HG03521 (cell line): ENCODE data around the gene CDKN1C.
A peak's percentile ranks its signal among the peaks of the same experiment; 100 is the strongest.

Source experiments
- ATAC-seq: cut with Tn5 transposase; IDR thresholded peaks from one replicate; pipeline ENCODE4 v1.9.1; 2021; ENCODE audit warnings: mild to moderate bottlenecking, moderate library complexity; ENCODE audit not compliant: unreplicated experiment

The CDKN1C gene

DNA sequence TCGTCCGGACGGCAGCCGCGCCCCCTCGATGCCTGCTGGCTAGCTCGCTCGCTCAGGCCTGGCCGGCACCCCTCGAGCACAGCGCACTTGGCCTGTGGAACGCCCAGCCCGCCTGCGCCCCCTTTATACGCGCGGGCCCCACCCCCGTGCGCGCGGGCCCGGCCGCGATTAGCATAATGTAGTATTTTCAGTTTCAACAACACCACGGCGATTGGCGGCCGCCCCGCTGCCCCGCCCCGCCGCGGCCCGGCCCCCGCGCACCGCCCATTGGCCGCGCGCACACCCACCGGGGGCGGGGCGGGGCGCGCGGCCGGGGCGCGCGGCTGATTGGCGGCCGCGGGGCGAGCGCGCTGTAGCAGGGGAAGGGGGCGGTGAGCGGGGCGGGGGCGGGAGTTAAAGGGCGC, at the start of gene CDKN1C:
Gene CDKN1C (minus strand): TSS at position 98 of the 404 bp plus-strand sequence. CDS start 319 bp downstream, outside the sequence.
- peak; percentile 74 for ATAC-seq

DNA sequence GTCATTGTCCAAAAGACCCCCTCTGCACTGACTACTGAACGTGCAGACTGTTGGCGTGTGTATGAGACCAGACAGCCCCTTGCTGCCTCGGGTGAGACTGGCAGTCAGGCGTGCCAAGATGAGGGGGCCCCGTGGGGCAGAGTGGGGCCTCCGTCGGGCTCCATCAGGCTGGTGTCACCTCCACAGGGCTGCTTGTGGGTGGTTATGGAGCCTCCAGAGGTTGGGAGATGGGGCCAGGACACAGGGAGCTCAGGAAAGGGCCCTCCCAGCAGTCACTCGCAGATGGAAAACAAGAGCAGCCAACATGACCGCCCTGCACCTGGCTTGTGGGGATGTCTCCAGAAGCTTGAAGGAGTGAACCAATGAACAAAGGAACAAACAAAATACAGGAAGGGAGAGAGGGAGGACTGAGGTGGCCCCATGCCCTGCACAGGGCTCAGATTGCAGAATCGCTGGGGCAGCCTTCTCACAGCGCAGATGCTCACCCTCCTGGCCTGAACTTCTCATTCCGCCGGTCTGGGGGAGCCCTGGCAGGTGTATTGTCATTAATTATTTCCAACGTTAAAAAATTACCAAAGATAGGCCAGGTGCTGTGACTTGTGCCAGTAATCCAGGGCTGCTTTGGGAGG, 49.1 kb upstream of the CDKN1C start:
- no peak for ATAC-seq

- no peak for ATAC-seq
Measured at GRCh38 chr11:2934021-2934550, 48.5 kb upstream of the CDKN1C start.

DNA sequence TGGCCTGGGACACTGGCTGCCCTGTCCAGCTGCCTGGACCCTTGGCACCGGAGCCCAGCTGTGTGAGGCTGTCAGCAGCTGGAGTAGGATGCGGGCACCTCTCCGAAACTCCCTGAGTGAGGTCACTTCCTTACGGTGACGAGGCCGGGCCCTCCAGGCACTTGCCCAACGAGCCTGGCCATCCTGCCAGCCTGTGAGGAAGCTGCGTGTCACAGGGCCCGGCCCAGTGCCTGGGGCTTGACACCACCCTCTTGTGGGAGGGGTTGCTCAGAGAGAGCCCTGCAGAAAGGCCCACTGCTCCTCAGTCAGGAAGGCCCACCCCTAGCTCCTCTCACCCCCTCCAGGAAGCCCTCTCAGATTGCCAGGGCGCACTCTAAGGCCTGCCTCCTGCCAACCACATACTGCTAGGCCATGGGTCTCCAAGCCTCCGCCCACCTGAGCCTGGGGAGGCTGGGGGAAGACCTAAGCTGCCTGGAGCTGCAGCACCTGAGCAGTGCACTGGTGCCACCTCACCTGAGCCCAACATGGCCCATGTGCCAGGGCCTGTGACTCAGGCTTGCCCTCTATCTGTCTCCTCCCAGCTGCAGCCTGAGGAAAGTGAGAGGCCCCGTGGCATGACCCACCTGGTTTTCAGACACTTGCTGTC, 47.9 kb upstream of the CDKN1C start:
- ATAC-seq: no peak

DNA sequence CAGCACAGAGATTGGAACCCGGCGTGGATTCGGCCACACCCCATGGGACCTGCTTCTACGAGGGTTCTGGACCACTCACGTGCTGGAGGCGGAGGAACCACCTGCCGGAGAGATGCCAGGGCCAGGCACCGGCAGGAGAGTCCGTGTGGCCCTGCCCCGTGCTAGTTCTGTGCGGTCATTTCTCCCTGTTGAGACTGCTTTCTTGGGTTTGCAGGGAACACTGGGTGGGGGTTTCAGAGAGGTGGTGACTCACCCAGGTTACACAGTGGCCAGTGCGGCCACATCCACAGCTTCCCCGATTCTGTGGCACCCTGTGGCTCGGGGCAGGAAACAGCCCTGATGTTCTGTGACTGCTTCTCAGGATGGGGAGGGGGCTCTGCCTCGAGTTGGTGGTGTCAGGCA, 47.3 kb upstream of the CDKN1C start:
- ATAC-seq: no peak

DNA sequence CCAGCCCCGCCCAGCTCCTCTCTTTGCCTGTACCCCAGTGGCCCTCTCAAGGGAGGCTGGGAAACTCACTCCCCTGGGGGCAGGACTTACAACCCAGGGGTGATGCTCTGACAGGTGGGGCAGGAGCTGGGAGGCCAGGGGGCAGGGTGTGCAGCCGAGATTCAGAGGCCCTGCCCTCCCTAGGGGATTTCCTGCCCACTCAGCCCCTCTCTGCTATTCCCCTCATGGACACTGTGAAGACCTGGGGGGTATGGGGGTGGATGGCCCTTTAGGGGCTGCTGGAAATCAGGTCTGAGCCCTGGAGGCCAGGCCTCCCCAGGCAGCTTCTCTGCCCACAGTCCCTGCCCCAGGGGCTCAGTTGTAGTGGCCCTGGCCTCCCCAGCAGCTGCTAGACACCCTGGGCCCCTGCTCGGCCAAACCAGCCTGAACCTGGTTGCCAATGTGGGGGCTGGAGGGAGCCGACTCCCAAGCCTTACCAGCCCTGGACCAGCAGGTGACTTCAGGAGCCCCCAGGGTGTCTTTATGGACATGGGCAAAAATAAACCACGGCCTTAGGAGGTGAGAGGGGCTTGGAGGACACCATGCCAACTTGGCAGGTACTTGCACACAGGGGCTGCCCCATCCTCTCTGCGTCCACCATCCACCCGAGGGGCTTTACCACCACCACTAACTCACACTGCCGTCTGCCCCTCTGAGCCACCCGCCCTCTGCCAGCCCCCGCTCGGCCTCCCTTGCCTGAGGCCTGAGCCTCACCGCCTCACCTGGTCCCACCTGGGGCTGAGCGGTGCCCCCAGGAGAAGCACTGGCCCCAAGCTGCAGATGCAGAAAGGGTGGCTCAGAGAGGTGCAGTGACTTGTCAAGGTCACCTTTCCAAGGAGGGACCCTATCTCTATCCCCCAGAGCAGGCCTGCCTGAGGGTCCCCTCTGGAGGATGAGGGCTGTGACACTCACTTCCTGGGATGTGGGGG, 46.5 kb upstream of the CDKN1C start:
- no peak for ATAC-seq

DNA sequence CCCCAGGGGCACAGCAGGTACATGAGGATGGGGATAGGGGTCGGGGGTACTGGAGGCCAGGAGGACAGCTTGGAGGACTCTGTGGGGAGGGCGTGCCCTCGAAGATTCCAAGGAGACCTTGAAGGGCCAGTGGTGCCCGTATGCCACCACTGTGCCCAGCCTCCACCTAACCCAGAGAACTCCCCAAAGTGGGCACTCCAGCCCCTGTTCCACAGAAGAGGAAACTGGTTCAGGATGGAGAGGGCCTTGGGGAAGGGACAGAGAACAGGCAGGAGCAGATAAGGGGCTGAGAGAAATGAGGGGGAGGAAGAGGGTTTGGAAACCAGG, 45.8 kb upstream of the CDKN1C start:
- ATAC-seq: no peak

DNA sequence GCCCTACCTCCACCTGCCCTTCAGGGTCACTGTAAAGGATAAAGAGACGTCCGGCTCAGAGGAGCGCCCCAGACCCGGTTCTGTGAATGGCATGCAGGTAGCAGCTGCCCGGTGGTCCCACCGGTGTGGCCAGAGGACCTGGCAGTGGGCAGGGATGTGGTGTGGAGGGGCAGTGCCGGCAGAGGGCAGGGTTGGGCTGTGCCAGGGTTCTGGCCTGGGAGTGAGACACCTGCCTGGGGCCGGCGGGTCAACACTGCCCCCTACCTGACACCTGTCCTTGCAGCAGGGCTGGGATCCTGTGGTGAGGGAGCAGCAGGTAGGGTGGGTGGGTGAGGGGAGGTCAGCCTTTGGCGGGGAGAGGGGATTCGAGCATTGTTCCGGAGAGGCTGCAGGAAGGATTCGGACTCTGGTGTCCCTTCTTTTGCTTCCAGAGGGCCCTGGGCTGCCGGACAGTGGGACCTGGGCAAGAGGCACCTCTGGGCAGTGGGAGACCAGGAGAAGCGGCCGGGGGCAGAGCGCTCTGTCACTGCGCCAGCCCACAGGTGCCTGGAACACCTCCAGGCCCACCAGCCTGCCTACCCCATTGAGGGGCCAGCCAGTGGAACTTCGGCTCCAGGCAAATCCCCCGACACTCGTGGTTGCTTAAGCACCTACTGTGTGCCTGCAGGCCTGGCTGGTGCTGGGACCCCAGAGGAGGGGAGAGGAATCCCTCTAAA, 45.3 kb upstream of the CDKN1C start:
- ATAC-seq: no peak

GRCh38 chr11:2929950-2930703, 44.6 kb upstream of the CDKN1C start:
- ATAC-seq: no peak

GRCh38 chr11:2929531-2929949, 44.0 kb upstream of the CDKN1C start:
- ATAC-seq: no peak

DNA sequence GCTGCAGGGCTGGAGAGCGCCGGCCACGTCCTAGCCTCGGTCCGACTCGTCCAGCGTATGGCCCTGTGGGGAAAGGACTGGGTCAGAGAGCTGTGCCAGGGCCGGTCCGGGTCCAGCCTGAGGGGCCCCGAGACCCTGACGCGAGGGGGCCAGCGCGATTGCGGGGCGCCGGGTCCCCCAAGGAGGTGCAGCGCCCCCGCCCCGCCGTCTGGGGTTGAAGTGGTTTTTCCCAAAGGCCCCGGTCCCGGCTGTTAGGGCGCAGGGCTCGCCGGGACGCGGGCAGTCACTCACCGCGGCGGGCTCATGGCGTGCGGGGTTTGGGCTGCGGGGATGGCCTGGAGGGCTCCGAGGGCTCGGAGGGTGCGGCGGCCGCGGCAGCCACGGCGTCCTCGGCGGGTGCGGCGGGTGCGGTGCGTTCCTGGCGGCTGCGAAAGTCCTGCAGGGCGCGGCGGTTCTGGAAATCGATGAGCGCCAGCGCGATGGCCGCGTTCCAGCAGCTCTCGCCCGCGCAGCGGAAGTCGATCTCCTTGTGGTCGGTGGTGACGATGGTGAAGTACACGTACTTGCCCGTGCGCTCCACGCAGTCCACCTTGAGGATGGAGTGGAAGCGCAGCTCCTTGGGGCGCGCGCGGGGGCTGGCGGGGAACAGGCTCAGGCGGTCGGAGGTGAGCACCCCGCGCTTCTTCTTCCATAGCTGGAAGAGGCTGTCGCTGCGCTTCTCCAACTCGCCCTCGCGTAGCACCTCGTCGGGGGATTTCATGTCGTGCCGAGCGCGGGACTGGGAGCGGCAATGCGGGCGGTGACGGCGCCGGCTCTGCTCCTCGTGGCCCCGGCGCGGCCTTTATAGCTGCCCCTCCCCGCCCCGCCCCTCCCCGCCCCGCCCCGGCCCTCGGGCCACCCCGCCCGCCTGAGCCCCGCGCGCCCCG, 43.3 kb upstream of the CDKN1C start, which contains the start of gene PHLDA2:
Gene PHLDA2 (minus strand): TSS at position 816 of the 926 bp plus-strand sequence. CDS start 56 bp downstream, at position 760.
- ATAC-seq: no peak

DNA sequence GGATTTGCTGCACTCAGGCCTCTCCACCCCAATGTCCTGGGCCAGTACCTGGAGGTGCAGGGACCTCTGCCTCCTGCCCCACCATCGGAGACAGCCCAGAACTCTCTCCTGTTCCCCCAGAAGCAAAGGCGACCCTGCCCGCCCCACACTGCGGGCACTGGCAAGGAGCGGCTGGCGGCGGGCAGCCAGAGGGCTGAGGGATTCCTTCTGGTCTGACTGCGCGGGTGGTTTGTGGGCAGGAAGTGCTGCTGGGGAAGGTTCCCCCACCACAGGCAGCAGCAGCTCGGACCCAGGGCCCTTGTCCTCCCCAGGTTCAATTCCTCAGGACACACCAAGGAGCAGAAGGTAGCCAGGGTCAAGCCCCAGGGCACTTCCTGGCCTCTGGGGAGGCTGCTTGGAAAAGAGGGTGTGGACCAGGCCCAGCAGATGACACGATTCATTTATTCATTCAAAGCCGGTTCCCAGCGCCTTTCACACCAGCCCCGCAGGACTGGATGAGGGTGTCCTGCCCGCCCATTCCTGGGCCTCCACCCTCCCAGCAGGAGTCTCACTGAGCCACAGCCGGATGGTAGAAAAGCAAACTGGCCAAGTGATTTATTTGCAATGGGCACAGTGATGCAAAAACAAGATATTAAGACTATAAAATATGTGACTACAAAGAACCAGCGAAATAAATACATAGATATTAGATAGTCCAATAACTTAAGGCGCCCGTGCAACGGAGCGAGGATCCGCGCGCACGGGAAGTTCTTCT, 42.5 kb upstream of the CDKN1C start:
- ATAC-seq: no peak

GRCh38 chr11:2927121-2927800, 41.7 kb upstream of the CDKN1C start:
- no peak for ATAC-seq

- ATAC-seq: no peak
Measured at GRCh38 chr11:2926611-2927051, 41.1 kb upstream of the CDKN1C start.

DNA sequence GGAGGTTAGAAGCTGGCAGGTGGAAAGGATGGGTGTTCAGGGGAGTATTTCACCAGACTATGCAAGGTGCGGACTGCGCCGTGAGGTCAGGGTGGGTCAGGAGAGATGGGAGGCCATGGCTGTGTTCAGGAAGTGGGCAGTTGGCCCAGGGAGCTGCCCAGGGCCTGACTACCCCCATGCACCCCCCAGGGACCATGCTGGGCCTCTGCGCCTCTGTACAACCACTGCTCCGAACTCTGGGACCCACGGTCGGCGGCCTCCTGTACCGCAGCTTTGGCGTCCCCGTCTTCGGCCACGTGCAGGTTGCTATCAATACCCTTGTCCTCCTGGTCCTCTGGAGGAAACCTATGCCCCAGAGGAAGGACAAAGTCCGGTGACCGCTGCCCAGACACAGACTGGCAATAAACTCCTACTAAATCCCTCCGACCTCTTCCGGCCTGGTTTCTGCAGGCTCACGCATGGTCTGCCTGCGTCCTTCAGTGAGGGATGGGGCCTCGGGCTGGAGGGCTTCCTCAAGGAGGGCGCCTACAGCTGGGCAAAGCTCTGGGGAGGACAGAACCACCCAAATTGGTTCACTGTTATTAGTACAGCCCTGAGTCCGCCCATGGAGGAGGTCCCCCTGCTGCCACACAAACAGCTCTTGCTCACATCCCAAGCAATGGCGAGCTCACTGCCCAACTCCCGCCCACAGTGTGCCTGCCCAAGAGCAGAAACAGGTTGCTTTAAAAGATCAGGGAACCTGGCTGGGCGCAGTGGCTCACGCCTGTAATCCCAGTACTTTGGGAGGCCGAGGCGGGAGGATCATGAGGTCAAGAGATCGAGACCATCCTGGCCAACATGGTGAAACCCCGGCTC, 39.5 kb upstream of the CDKN1C start:
- no peak for ATAC-seq

DNA sequence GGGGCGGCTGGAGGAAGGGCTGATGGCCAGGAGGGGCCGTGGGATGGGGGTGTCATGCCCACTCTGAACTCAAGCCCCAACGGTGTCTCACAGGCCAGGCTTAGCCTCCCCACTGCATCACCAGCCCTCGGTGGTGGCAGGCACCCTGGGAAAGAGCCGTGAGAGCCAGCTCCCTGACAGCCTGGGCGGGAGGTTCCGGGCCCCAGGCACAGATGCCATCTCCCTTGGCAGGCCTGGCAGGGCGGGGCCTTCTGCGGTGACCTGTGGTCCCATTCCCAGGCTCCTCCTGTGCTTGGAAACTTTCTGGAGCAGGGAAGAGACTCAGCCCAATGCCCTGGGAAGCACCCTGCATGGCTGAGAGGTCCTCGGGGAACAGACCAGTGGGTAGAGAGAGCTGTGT, 38.8 kb upstream of the CDKN1C start:
- no peak for ATAC-seq
